Raji (cell line): ENCODE results near the gene CASQ2.

ENCODE experiments used
- POLR2A ChIP-seq: IDR thresholded peaks from 2 replicates; pipeline ENCODE4 v1.6.1; 2011; ENCODE audit warnings: low read depth, low read length, control low read depth; ENCODE audit not compliant: insufficient read depth

Gene CASQ2

DNA sequence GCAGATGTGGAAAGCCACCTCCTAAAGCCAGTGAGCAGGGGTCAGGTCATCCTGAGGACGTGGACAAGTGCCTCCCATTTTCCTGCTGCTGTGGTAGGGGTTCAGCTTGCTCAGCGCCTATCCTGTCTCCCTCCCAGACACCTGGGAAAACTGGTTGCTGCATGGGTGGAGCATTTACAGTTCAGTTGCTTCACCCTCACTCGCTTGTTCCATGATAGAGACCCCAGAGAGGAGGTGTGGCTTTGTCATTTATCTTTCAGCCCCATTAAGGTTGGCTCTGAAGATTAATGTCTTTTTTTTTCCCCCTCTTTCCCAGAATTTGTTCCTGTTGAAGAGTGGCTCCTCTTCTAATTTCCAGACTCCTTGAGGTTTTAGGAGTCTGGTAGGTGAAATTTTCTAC lies 117.6 kb downstream of the CASQ2 start:
- no peak for TF ChIP-seq POLR2A
